Measurements from ENCODE around the gene ENGASE. TPM values are rescaled to one million over a fixed set of nuclear protein-coding genes. Genes with fewer than 3 reads are reported as not detected.

Gene ENGASE
- total and polyA plus RNA-seq, 2 donors from 2014 or later, result 14.3 to 49.3 TPM

- no peaks in the 10 kb centered on the region for H3K36me3 ChIP-seq (ENCODE audit: control insufficient read depth in 2 of 3, insufficient read depth in 3 of 3, low read length in 3 of 3)
- no peak overlapping the region for H3K9ac ChIP-seq (ENCODE audit: low read length in 3 of 3)
- no peak for DNase-seq
- intact Hi-C loops (cut with DNase I), result no loop called here
- no peak for TF ChIP-seq CTCF (IDR thresholded peaks at IDR 0.05; ENCODE audit: borderline replicate concordance, extremely low read depth, insufficient read depth)
- no peaks in the 10 kb centered on the region for H3K27me3 ChIP-seq (ENCODE audit: control insufficient read depth, insufficient read depth, low read length)
- H3K27ac ChIP-seq (ENCODE audit: low read depth in 2 of 2, low read length in 2 of 2), result no peak overlapping the region
- H3K4me1 ChIP-seq (ENCODE audit: control insufficient read depth in 2 of 3, insufficient read depth in 2 of 3, low read depth in 1 of 3, low read length in 3 of 3), result no peaks in the 10 kb centered on the region
- no peak for FAIRE-seq
- H3K4me3 ChIP-seq (ENCODE audit: low read length in 3 of 3), result no peak overlapping the region
- H3K9me3 ChIP-seq (ENCODE audit: control insufficient read depth in 2 of 3, insufficient read depth in 1 of 3, low read length in 3 of 3), result peaks cover 0 to 3% (median 0%) of the 10 kb centered on the region in 3 donors
Observed at GRCh38 chr17:79120259-79120658, 45.6 kb downstream of the ENGASE start.

DNA sequence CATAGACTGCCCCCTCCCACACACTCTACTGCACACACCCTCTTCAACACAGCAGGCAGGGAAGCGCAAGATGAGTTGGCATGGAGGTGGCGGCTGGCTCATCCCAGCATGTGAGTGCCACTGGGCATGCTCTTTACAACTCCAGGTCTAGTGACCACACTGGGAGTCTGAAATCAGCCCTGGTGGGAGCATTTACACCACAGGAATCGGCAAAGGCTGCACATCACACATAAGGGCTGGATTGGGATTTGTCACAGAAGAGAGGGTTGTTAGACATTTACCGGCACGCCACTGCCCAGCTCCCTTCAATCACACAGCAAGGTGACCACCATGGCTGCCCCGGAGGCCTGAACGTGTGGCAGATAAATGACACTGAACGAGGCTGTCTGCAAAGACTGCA is 49.4 kb downstream of the ENGASE start:
- no peaks in the 10 kb centered on the region for H3K27me3 ChIP-seq (ENCODE audit: control insufficient read depth, insufficient read depth, low read length)
- FAIRE-seq, result no peak
- intact Hi-C loops (cut with DNase I), result no loop called here
- H3K4me3 ChIP-seq (ENCODE audit: low read length in 3 of 3), result no peak overlapping the region
- H3K27ac ChIP-seq (ENCODE audit: low read depth in 2 of 2, low read length in 2 of 2), result no peak overlapping the region
- H3K9me3 ChIP-seq (ENCODE audit: control insufficient read depth in 2 of 3, insufficient read depth in 1 of 3, low read length in 3 of 3), result peaks cover 0 to 3% (median 0%) of the 10 kb centered on the region in 3 donors
- no peaks in the 10 kb centered on the region for H3K36me3 ChIP-seq (ENCODE audit: control insufficient read depth in 2 of 3, insufficient read depth in 3 of 3, low read length in 3 of 3)
- H3K9ac ChIP-seq (ENCODE audit: low read length in 3 of 3), result no peak overlapping the region
- no peak for TF ChIP-seq CTCF (IDR thresholded peaks at IDR 0.05; ENCODE audit: borderline replicate concordance, extremely low read depth, insufficient read depth)
- no peaks in the 10 kb centered on the region for H3K4me1 ChIP-seq (ENCODE audit: control insufficient read depth in 2 of 3, insufficient read depth in 2 of 3, low read depth in 1 of 3, low read length in 3 of 3)
- DNase-seq, result no peak

DNA sequence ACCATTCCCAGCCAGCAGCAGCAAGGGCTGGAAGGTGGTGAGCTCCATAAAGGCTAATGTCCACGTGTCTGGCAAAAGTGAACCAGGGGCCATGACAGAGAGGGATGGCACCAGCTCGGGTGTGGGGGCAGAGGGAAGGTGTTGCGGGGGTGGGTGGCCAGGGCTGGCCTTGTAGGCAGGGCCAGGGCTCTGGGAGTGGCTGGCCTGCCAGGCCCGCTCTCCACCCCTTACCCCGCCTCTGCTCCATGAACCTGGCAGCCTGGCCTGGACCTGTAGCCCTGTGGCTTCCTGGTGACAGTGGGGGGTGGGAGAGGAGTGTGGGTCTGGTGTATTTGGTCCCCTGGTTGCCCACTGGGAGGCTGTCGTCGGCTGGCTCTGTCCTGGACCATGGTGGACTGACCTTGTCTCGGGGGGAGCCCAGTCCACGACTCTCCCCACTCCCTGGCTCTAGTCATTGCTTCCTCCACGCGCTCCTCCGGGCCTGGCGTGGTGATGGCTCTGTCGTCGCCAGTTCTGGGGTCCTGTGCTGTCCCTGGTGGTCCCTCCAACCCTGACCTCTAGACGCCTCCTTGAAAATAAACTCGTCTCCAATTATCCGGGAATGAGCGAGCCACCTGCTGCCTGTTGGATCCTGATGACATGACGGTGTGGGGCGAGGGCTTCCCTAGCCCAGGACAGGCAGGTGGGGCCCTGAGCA is 50.0 kb downstream of the ENGASE start:
- no peak overlapping the region for H3K9ac ChIP-seq (ENCODE audit: low read length in 3 of 3)
- H3K4me3 ChIP-seq (ENCODE audit: low read length in 3 of 3), result no peak overlapping the region
- H3K4me1 ChIP-seq (ENCODE audit: control insufficient read depth in 2 of 3, insufficient read depth in 2 of 3, low read depth in 1 of 3, low read length in 3 of 3), result no peaks in the 10 kb centered on the region
- DNase-seq (no peak), FAIRE-seq (no peak)
- intact Hi-C loops (cut with DNase I), result no loop called here
- H3K27ac ChIP-seq (ENCODE audit: low read depth in 2 of 2, low read length in 2 of 2), result no peak overlapping the region
- no peak for TF ChIP-seq CTCF (IDR thresholded peaks at IDR 0.05; ENCODE audit: borderline replicate concordance, extremely low read depth, insufficient read depth)
- no peaks in the 10 kb centered on the region for H3K27me3 ChIP-seq (ENCODE audit: control insufficient read depth, insufficient read depth, low read length)
- H3K36me3 ChIP-seq (ENCODE audit: control insufficient read depth in 2 of 3, insufficient read depth in 3 of 3, low read length in 3 of 3), result no peaks in the 10 kb centered on the region
- H3K9me3 ChIP-seq (ENCODE audit: control insufficient read depth in 2 of 3, insufficient read depth in 1 of 3, low read length in 3 of 3), result peaks cover 0 to 3% (median 0%) of the 10 kb centered on the region in 3 donors

Measured in kidney (tissue), 14 donors.